GM18507 (cell line): ENCODE data around the gene MGME1.

Experiments used
- DNase-seq: peaks from one replicate; pipeline ENCODE4 v3.0.0; 2011; ENCODE audit warnings: low read depth; ENCODE audit not compliant: insufficient read length; ENCODE audit errors: extremely low spot score
- FAIRE-seq: peaks from 2 replicates; lab custom pipeline; 2011; peaks lifted over from hg19 to GRCh38; lab: Jason Lieb, UNC

MGME1 gene

GRCh38 chr20:17939622-17940223 is 29.1 kb upstream of the MGME1 start:
- no peak for DNase-seq

GRCh38 chr20:17940224-17940971 is 28.4 kb upstream of the MGME1 start:
- FAIRE-seq: no peak
- no peak for DNase-seq

More at GRCh38 chr20:17939622-17940223, 29.1 kb upstream of the MGME1 start:
- no peak for FAIRE-seq

- DNase-seq (no peak), FAIRE-seq (no peak)
These were observed 27.6 kb upstream of the MGME1 start for GRCh38 chr20:17941087-17941825.

- FAIRE-seq (no peak), DNase-seq (no peak)
These were observed 27.0 kb upstream of the MGME1 start for GRCh38 chr20:17941826-17942196.

- DNase-seq (no peak), FAIRE-seq (peak; percentile 79)
These were observed 25.5 kb upstream of the MGME1 start for GRCh38 chr20:17943343-17943742.

GRCh38 chr20:17944854-17945474 is 23.9 kb upstream of the MGME1 start:
- FAIRE-seq: no peak
- DNase-seq: no peak

GRCh38 chr20:17946040-17946439 is 22.8 kb upstream of the MGME1 start:
- FAIRE-seq (no peak), DNase-seq (no peak)

GRCh38 chr20:17946572-17947473 is 22.0 kb upstream of the MGME1 start:
- FAIRE-seq (peak; percentile 26), DNase-seq (no peak)

GRCh38 chr20:17947474-17947815 is 21.4 kb upstream of the MGME1 start:
- DNase-seq: no peak
- no peak for FAIRE-seq

GRCh38 chr20:17948442-17948841 is 20.4 kb upstream of the MGME1 start:
- FAIRE-seq: no peak
- DNase-seq: no peak

- FAIRE-seq: no peak
These were observed 18.9 kb upstream of the MGME1 start for GRCh38 chr20:17949899-17950298.

GRCh38 chr20:17950670-17951069 is 18.1 kb upstream of the MGME1 start:
- DNase-seq (no peak), FAIRE-seq (no peak)

More at GRCh38 chr20:17949899-17950298, 18.9 kb upstream of the MGME1 start:
- DNase-seq: no peak

- no peak for DNase-seq
- FAIRE-seq: no peak
These were observed 17.5 kb upstream of the MGME1 start for GRCh38 chr20:17951323-17951722.

- DNase-seq: no peak
These were observed 15.8 kb upstream of the MGME1 start for GRCh38 chr20:17952692-17953684.

GRCh38 chr20:17953935-17954334 is 14.9 kb upstream of the MGME1 start:
- DNase-seq (no peak), FAIRE-seq (no peak)

More at GRCh38 chr20:17952692-17953684, 15.8 kb upstream of the MGME1 start:
- no peak for FAIRE-seq

GRCh38 chr20:17955302-17955701 is 13.5 kb upstream of the MGME1 start:
- FAIRE-seq: peak; percentile 44

GRCh38 chr20:17956099-17956685 is 12.6 kb upstream of the MGME1 start:
- DNase-seq: no peak
- peak; percentile 65 for FAIRE-seq

More at GRCh38 chr20:17955302-17955701, 13.5 kb upstream of the MGME1 start:
- DNase-seq: no peak
